ENCODE data around the gene PRKAR1A. TPM values are rescaled to one million over a fixed set of nuclear protein-coding genes. Genes with fewer than 3 reads are reported as not detected.

The PRKAR1A gene
- total RNA-seq, 2 experiments from 2014 or later, result 200 to 203 TPM

Other genes with a start within 250 kb of the PRKAR1A start
- gene SLC16A6, start 221.3 kb upstream of the PRKAR1A start, total RNA-seq, result 1 to 10 TPM; 5.6 to 6.8 TPM
- gene ARSG, start 220.9 kb upstream of the PRKAR1A start, total RNA-seq, result 10 to 100 TPM; 11.7 to 13.8 TPM
- gene WIPI1, start 54.9 kb upstream of the PRKAR1A start, total RNA-seq, result 10 to 100 TPM; 28.2 to 34.4 TPM
- not detected for gene FAM20A, start 88.9 kb downstream of the PRKAR1A start, total RNA-seq